ENCODE data around the gene OBSCN.

The OBSCN gene

GRCh38 chr1:228343191-228343661, 135.4 kb downstream of the OBSCN start:
- no peaks in the 10 kb centered on the region for H3K4me1 ChIP-seq
- H3K4me3 ChIP-seq (ENCODE audit: low read depth, low read length), result no peak overlapping the region
- H3K9me3 ChIP-seq, result no peaks in the 10 kb centered on the region; the same call in 1 of the 2 replicates
- no peaks in the 10 kb centered on the region for H3K27me3 ChIP-seq
- DNase-seq, result no peak
- no peaks in the 10 kb centered on the region for H3K36me3 ChIP-seq
- TF ChIP-seq, protein P1, sequence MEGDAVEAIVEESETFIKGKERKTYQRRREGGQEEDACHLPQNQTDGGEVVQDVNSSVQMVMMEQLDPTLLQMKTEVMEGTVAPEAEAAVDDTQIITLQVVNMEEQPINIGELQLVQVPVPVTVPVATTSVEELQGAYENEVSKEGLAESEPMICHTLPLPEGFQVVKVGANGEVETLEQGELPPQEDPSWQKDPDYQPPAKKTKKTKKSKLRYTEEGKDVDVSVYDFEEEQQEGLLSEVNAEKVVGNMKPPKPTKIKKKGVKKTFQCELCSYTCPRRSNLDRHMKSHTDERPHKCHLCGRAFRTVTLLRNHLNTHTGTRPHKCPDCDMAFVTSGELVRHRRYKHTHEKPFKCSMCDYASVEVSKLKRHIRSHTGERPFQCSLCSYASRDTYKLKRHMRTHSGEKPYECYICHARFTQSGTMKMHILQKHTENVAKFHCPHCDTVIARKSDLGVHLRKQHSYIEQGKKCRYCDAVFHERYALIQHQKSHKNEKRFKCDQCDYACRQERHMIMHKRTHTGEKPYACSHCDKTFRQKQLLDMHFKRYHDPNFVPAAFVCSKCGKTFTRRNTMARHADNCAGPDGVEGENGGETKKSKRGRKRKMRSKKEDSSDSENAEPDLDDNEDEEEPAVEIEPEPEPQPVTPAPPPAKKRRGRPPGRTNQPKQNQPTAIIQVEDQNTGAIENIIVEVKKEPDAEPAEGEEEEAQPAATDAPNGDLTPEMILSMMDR (IDR thresholded peaks at IDR 0.05; ENCODE audit: low read depth, low read length), result no peak

DNA sequence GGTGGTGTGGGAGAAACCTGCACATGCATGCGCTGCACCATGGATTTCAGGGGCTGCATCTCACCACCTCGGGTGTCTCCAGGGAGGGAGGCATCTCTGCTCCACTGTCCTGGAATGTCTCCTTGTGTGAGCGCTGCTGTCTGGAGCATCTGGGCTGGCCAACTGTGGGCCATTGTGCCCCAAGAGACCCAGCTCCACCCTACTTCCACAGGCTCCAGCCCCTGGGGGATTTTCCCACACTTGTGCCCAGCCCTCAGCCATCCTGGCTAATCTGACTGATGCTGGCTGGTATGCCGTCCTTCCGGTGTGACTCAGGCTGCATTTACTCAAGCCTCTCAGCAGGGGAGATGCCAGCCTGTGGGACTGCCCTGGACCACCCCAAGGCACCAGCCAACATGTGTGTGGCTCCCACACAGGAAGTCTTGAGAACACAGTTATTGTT, 136.8 kb downstream of the OBSCN start:
- Histone ChIP-seq H3K4me3 (ENCODE audit: low read depth, low read length) (no peak overlapping the region), H3K36me3 (no peaks in the 10 kb centered on the region), H3K9me3 (no peaks in the 10 kb centered on the region; the same call in 1 of the 2 replicates), H3K4me1 (no peaks in the 10 kb centered on the region), H3K27me3 (no peaks in the 10 kb centered on the region)
- TF ChIP-seq, protein P1 (IDR thresholded peaks at IDR 0.05; ENCODE audit: low read depth, low read length), result no peak
- DNase-seq, result no peak

DNA sequence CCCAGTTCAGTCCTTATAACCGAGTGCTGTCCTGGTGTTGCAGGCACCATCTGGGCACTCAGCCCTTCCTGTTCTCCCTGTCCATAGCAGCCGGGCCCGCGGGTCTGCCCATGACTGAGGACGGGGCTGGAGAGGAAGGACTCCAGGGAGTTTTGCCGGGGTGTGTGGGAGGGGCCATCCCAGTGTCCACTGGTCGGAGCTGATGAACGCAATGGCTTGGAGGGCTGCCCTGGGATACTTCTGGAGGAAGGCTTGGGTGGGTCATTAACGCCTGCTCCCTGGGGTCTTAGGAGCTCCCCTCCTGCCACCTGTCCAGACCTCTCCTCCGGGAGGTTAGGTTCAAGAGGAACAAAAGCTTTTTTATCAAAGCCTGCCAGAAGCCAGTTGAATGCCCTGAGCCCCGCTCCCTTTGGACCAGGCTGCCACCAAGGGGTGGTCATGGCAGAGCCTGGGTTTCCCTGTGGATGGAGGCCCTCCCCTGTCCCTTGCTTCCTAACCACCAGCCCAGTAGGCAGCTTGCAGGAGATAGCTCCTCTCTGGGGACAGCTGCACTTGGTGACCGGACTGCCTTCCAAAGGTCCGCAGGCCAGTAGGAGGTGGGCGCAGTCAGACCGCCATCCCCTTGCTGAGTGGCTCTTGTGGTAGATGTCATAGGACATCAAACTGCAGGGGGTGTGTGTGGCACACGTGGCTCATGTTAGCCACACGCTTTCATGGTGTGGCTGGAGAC, 137.5 kb downstream of the OBSCN start:
- H3K27me3 ChIP-seq, result no peaks in the 10 kb centered on the region
- no peak overlapping the region for H3K4me3 ChIP-seq (ENCODE audit: low read depth, low read length)
- DNase-seq, result no peak
- H3K4me1 ChIP-seq, result no peaks in the 10 kb centered on the region
- no peaks in the 10 kb centered on the region; the same call in 1 of the 2 replicates for H3K9me3 ChIP-seq
- TF ChIP-seq, protein P1 (IDR thresholded peaks at IDR 0.05; ENCODE audit: low read depth, low read length), result no peak
- H3K36me3 ChIP-seq, result no peaks in the 10 kb centered on the region

DNA sequence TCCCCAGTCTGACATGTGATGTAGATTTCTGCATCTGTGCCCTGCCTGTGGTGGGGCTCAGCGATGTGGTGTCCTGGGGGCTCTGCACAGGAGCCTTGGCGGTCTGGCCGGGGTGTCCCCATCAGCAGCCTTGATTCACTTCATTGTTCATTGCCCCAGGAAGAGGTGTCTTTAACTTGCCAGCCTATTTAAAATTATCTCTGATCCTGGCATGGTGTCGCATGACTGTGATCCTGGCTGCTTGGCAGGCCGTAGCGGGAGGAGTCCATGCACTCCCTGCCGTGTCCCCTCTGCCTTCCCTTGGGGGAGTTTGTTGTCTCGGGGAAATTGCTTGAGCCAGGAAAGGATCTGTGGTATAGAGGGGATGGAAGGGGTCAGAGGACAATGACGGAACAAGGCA, 138.9 kb downstream of the OBSCN start:
- Histone ChIP-seq H3K4me3 (ENCODE audit: low read depth, low read length) (no peak overlapping the region), H3K27me3 (no peaks in the 10 kb centered on the region), H3K36me3 (no peaks in the 10 kb centered on the region), H3K4me1 (no peaks in the 10 kb centered on the region), H3K9me3 (no peaks in the 10 kb centered on the region; the same call in 1 of the 2 replicates)
- TF ChIP-seq, protein P1 (IDR thresholded peaks at IDR 0.05; ENCODE audit: low read depth, low read length), result no peak
- no peak for DNase-seq

DNA sequence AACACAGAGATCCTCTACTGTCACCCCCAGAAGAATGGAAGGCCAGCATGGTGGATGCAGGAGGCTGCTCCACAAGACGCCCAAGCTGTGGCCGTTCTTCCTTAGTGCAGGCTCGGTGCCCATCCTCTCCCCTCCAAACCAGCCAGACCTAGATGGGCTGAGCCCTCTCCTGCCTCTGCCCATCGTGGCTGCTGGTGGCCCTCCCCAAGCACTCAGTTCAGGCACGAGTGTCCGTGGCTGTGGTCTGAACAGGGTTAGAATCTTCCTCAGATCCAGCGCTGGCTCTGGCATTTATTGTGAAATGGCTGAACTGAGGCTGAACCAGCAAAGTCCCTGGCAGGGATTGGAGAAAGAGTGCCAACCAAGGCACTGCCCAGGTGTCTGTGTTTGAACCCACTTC, 139.3 kb downstream of the OBSCN start:
- Histone ChIP-seq H3K9me3 (no peaks in the 10 kb centered on the region; the same call in 1 of the 2 replicates), H3K27me3 (no peaks in the 10 kb centered on the region), H3K4me1 (no peaks in the 10 kb centered on the region), H3K4me3 (ENCODE audit: low read depth, low read length) (no peak overlapping the region), H3K36me3 (no peaks in the 10 kb centered on the region)
- no peak for DNase-seq
- TF ChIP-seq, protein P1 (IDR thresholded peaks at IDR 0.05; ENCODE audit: low read depth, low read length), result no peak
